IMR-90 (cell line): ENCODE data around the gene KCNJ16. TPM values are rescaled to one million over a fixed set of nuclear protein-coding genes. Genes with fewer than 3 reads are reported as not detected.

Experiments used
- ATAC-seq: fragments of 200-7000 bp; cut with Tn5 transposase; 2 replicates; pipeline ENCODE4 v1.9.1; 2020; ENCODE audit warnings: low read depth, mild to moderate bottlenecking, moderate library complexity
- BruUV-seq: library from RNA; stranded (reverse); fragments of 400-500 nt; replicated peaks from 2 replicates; lab custom pipeline; 2021; lab: Mats Ljungman, UMichigan
- CTCF ChIA-PET: fragments of 300-600 bp; formaldehyde crosslinking; extraction: SDS; loops from one replicate; lab custom pipeline; 2021; ENCODE audit warnings: antibody characterized with exemption; lab: Yijun Ruan, JAX
- POLR2A ChIA-PET: fragments of 300-600 bp; sonication (Branson Sonifier 250); formaldehyde crosslinking; loops from one replicate; lab custom pipeline; 2022; ENCODE audit warnings: antibody characterized with exemption; ENCODE audit not compliant: unreplicated experiment; lab: Charles Lee
- DNase-seq: peaks from one replicate; pipeline ENCODE4 v3.0.0; 2013
- H2AFZ ChIP-seq: replicated peaks from 2 replicates; pipeline ENCODE3; 2013; ENCODE audit warnings: low read length, mild to moderate bottlenecking; ENCODE audit not compliant: poor library complexity
- H2AK5ac ChIP-seq: 2 replicates; pipeline ENCODE4 v1.6.1; 2013; ENCODE audit warnings: low read depth, low read length, inconsistent platforms
- H2AK9ac ChIP-seq: replicated peaks from 2 replicates; pipeline ENCODE3; 2013; ENCODE audit warnings: mild to moderate bottlenecking, low read depth, low read length, moderate library complexity; ENCODE audit not compliant: poor library complexity
- H2BK120ac ChIP-seq: 2 replicates; pipeline ENCODE4 v1.6.1; 2013; ENCODE audit warnings: low read depth, low read length, inconsistent platforms
- H2BK15ac ChIP-seq: 3 replicates; pipeline ENCODE4 v1.6.1; 2013; ENCODE audit warnings: low read depth, low read length, inconsistent platforms
- H2BK20ac ChIP-seq: 2 replicates; pipeline ENCODE4 v1.6.1; 2013; ENCODE audit warnings: low read depth, mild to moderate bottlenecking, inconsistent platforms, low read length, moderate library complexity
- H2BK5ac ChIP-seq: 2 replicates; pipeline ENCODE4 v1.6.1; 2013; ENCODE audit warnings: mild to moderate bottlenecking, low read depth, low read length, inconsistent platforms; ENCODE audit not compliant: poor library complexity, severe bottlenecking
- H3K14ac ChIP-seq: replicated peaks from 2 replicates; pipeline ENCODE4 v1.6.1; 2013; ENCODE audit warnings: low read depth, low read length, inconsistent platforms
- H3K18ac ChIP-seq: 2 replicates; pipeline ENCODE4 v1.6.1; 2013; ENCODE audit warnings: low read depth, low read length, control low read depth
- H3K23ac ChIP-seq: 2 replicates; pipeline ENCODE4 v1.6.1; 2013; ENCODE audit warnings: low read depth, low read length, inconsistent platforms
- H3K27ac ChIP-seq: 2 replicates; pipeline ENCODE4 v1.5.1; 2013; ENCODE audit warnings: mild to moderate bottlenecking, control low read depth, low read length; ENCODE audit not compliant: insufficient read depth
- H3K27me3 ChIP-seq: 2 replicates; pipeline ENCODE4 v1.6.1; 2013; ENCODE audit warnings: low read length; ENCODE audit not compliant: control insufficient read depth, insufficient read depth
- H3K36me3 ChIP-seq: 2 replicates; pipeline ENCODE4 v1.6.1; 2013; ENCODE audit warnings: low read length, mixed read lengths; ENCODE audit not compliant: control insufficient read depth, insufficient read depth
- H3K4ac ChIP-seq: 2 replicates; pipeline ENCODE4 v1.6.1; 2013; ENCODE audit warnings: low read depth, low read length, inconsistent platforms
- H3K4me1 ChIP-seq: 2 replicates; pipeline ENCODE4 v1.6.1; 2013; ENCODE audit warnings: low read length, mixed read lengths; ENCODE audit not compliant: control insufficient read depth, insufficient read depth
- H3K4me2 ChIP-seq: 2 replicates; pipeline ENCODE4 v1.6.1; 2013; ENCODE audit warnings: low read depth, mild to moderate bottlenecking, control low read depth, low read length, moderate library complexity
- H3K4me3 ChIP-seq: 2 replicates; pipeline ENCODE4 v1.5.1; 2013; ENCODE audit warnings: low read depth, mild to moderate bottlenecking, control low read depth, low read length, moderate library complexity; ENCODE audit not compliant: insufficient read depth
- H3K56ac ChIP-seq: 2 replicates; pipeline ENCODE4 v1.6.1; 2013; ENCODE audit warnings: low read length, inconsistent platforms; ENCODE audit not compliant: insufficient read depth; ENCODE audit errors: extremely low read depth
- H3K79me1 ChIP-seq, 2 experiments: 2 replicates each; pipeline ENCODE4 v1.6.1; 2013; ENCODE audit warnings: low read length in 2 of 2, inconsistent platforms in 1 of 2, low read depth in 1 of 2
- H3K9ac ChIP-seq: 2 replicates; pipeline ENCODE4 v1.6.1; 2013; ENCODE audit warnings: low read depth, low read length, control low read depth
- H3K9me1 ChIP-seq: 2 replicates; pipeline ENCODE4 v1.6.1; 2013; ENCODE audit warnings: low read length, inconsistent platforms; ENCODE audit not compliant: insufficient read depth
- H3K9me3 ChIP-seq: 2 replicates; pipeline ENCODE4 v1.6.1; 2013; ENCODE audit warnings: low read length; ENCODE audit not compliant: control insufficient read depth, insufficient read depth
- H4K20me1 ChIP-seq: 2 replicates; pipeline ENCODE4 v1.6.1; 2013; ENCODE audit warnings: low read length, inconsistent platforms; ENCODE audit not compliant: insufficient read depth
- H4K5ac ChIP-seq: 2 replicates; pipeline ENCODE4 v1.6.1; 2013; ENCODE audit warnings: mild to moderate bottlenecking, low read depth, low read length, control low read depth
- H4K8ac ChIP-seq, 2 experiments: 2 replicates each; pipeline ENCODE4 v1.6.1; 2013; ENCODE audit warnings: low read depth in 2 of 2, low read length in 2 of 2, control low read depth in 1 of 2, inconsistent platforms in 1 of 2
- H4K91ac ChIP-seq: 2 replicates; pipeline ENCODE4 v1.6.1; 2013; ENCODE audit warnings: low read depth, low read length, inconsistent platforms; ENCODE audit not compliant: insufficient read depth
- MAZ ChIP-seq: IDR thresholded peaks from 2 replicates; pipeline ENCODE4 v1.6.1; 2012; ENCODE audit warnings: low read depth, mild to moderate bottlenecking, low read length, improper control_type of control experiment, moderate library complexity, borderline replicate concordance
- dilution Hi-C: fragments of 300-500 bp; cut with HindIII; formaldehyde crosslinking; loops from one replicate; pipeline ENCODE4 v1.14.3; 2018; ENCODE audit warnings: low sequenced_read_pairs; ENCODE audit not compliant: unreplicated experiment
- in situ Hi-C: fragments of 300-500 bp; cut with MboI; formaldehyde crosslinking; loops from 3 replicates; pipeline ENCODE4 v1.14.3; 2019; ENCODE audit warnings: low sequenced_read_pairs, inconsistent platforms, mixed read lengths
- intact Hi-C: fragments of 100-400 bp; cut with micrococcal nuclease; formaldehyde crosslinking; loops from 2 replicates; pipeline ENCODE4 v1.10.0; 2022
- polyA plus RNA-seq, 3 experiments: library from polyadenylated mRNA; depleted of rRNA; stranded (reverse); fragments of >200 nt; gene quantifications; 2 replicates each; pipeline ENCODE4 v1.2.3, GENCODE V29; 2012; ENCODE audit warnings: low replicate concordance in 1 of 3
- total RNA-seq: library from RNA; depleted of rRNA; stranded (reverse); fragments of >200 nt; gene quantifications from 2 replicates; pipeline ENCODE4 v1.2.3, GENCODE V29; 2012

The KCNJ16 gene
- total and polyA plus RNA-seq, 2 of the 4 experiments (the other 2 are of a cell fraction), result not detected

DNA sequence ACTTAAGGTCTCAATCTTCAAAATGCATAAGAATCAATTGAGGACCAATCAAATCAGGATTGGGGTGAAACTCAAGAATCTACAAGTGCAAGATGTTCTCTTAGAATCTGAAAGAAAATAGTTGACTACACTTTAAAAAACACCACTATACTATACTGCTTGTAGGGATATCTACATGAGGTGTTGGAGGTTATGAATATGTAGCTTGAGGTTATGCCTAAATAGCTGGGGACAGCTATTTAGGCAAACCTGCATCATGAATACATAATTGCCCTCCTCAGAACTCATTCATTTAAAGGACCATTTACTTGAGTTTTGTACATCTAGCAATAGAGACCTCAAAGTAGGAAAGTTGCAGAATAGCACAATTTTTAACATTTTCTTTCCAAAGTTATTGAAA lies 40.1 kb downstream of the KCNJ16 start:
- DNase-seq (no peak), ATAC-seq (no peak)
- Histone ChIP-seq H3K18ac (no peak overlapping the region), H4K20me1 (no peaks in the 10 kb centered on the region), H3K36me3 (no peaks in the 10 kb centered on the region), H3K56ac (no peak overlapping the region), H3K9me1 (no peaks in the 10 kb centered on the region), H2BK5ac (no peak overlapping the region), H2AK9ac (no peak overlapping the region), H3K4me2 (no peak overlapping the region), H3K9me3 (no peaks in the 10 kb centered on the region), H2BK20ac (no peak overlapping the region), H4K91ac (no peak overlapping the region), H3K79me1 (no peaks in the 10 kb centered on the region), H2AFZ (no peak overlapping the region), H3K23ac (no peak overlapping the region), H2BK15ac (no peak overlapping the region), H2AK5ac (no peak overlapping the region), H4K5ac (no peak overlapping the region), H2BK120ac (no peak overlapping the region), H3K27ac (no peak overlapping the region), H3K9ac (no peak overlapping the region), H3K4ac (no peak overlapping the region), H3K4me3 (no peak overlapping the region), H3K14ac (no peak overlapping the region), H3K27me3 (no peaks in the 10 kb centered on the region), H3K4me1 (no peaks in the 10 kb centered on the region; the same call in 1 of the 2 replicates), H4K8ac (no peak overlapping the region)
- no TSS peak for BruUV-seq
- dilution Hi-C loops, result no loop called here
- intact Hi-C loops, result no loop called here
- CTCF ChIA-PET, result no interaction called here
- TF ChIP-seq MAZ, result no peak
- POLR2A ChIA-PET, result interaction anchor here (0.5 kb wide), 1 partner anchor 227 kb away, joined by 3 read pairs; no protein-coding TSS in a partner anchor
- in situ Hi-C loops, result no loop called here
